ENCODE results near the gene STRA6. TPM values are rescaled to one million over a fixed set of nuclear protein-coding genes. Genes with fewer than 3 reads are reported as not detected.
A peak's percentile ranks its signal among the peaks of the same experiment; 100 is the strongest.

Gene STRA6
- total and polyA plus RNA-seq, 2 of the 8 experiments (the other 6 are each of a cell fraction or from before 2014, with no cell fraction given), result 9.3 to 14.5 TPM

DNA sequence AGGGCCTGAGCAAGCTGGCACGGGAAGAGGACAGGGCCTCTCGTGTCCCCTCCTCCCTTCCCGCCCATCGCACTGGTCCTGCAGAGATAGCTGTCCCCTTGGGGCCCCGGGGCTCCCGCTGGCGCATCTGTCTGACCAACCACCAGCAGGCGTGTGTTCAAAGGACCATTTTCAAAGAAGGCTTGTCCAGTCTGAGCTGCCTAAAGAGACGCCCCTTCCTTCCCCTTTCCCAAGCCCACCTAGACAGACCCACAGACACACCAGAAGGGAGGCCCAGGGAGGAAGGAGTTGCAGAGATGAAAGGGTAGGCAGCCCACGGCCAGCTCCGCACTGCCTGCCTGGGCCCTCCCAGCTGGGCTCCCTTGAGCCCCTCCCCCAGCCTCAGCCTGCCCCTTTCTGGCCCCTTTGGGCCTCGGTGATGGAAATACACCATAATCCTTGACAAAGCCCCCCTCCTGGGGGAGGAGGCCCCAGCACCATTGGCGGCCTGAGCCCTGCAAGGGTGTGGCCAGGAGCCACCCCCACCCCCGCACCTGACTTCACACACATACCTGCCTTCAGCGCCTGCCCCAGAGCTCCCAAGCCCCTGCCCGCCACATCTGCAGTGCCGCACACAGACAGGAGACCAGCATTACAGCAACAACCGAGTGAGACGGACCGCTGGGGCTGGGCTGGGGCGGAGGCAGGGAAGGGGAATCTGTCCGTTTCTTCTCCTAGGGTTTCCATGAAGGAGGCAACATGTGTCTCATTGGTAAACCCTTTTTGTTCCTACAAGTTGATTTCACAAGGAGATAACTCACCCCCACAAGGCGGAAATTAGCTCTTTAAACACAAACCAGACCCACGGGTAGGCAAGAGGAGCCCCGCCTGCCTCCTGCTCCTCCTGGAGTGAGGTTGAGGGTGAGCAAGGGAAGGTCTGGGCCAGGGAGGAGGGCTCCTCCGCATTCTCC is at the start of gene STRA6 (continued):
- TF ChIP-seq RNF2 (IDR thresholded peaks at IDR 0.05; ENCODE audit: borderline replicate concordance, low read depth, low read length, missing control alignments, poor library complexity, severe bottlenecking) (no peak), JUN (IDR thresholded peaks at IDR 0.05; ENCODE audit: low read depth, low read length) (no peak), BACH1 (IDR thresholded peaks at IDR 0.05; ENCODE audit: low read length) (peak; percentile 52; the same call in 1 of the 2 replicates), HDAC2 (IDR thresholded peaks at IDR 0.05; ENCODE audit: borderline replicate concordance in 1 of 2, low read depth in 2 of 2, low read length in 2 of 2) (peak in 1 of 2 experiments; percentile 52; a peak in 1 of 4 replicates), MAX (IDR thresholded peaks at IDR 0.05) (peak; percentile 59; the same call in 1 of the 2 replicates)
- TF ChIP-seq, protein P1, sequence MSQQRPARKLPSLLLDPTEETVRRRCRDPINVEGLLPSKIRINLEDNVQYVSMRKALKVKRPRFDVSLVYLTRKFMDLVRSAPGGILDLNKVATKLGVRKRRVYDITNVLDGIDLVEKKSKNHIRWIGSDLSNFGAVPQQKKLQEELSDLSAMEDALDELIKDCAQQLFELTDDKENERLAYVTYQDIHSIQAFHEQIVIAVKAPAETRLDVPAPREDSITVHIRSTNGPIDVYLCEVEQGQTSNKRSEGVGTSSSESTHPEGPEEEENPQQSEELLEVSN (IDR thresholded peaks at IDR 0.05), result peak; percentile 50

All from H1 (cell line).